HG02571 (cell line): ENCODE measurements around the gene MAPKAPK2.
A peak's percentile ranks its signal among the peaks of the same experiment; 100 is the strongest.

ENCODE experiments used
- ATAC-seq: cut with Tn5 transposase; IDR thresholded peaks from one replicate; pipeline ENCODE4 v1.9.1; 2021; ENCODE audit warnings: mild to moderate bottlenecking, moderate library complexity; ENCODE audit not compliant: unreplicated experiment

Gene MAPKAPK2

DNA sequence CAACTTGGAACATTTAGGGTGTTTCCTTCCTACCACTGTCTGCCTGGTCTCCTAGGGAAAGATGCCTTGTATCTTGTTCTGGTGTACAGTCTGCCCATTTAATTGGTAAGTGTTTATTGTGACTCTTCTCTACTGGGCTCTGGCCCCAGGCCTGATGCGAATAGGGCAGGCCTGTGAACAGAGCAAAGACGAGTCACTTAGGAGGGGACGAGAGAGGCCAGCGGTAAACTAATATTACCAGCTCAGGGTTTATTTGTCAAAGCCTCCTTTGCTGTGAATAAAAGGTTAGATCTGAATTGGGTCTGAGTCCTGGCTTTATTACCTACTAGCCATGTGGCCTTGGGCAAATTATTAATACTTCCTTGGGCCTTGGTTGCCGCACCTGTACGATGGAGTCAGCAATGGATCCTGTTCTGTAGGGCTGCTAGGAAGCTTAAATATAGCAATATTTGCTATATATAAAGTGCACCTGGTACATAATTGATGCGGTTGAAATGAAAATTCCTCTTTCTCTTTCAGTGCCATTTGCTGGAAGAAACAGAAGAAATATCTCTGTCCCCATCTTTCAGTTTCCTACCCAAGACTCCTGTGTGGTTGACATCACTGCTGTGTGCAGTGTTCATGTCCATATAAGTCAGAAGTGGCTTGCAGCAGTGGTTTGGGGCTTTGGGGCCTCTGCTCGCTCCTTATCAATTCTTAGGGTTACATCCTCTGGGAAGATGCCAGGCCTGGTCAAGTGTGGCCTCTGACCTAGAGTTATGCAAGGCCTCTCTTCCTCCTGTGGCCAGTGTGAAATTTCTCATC is 32.4 kb downstream of the MAPKAPK2 start:
- peak; percentile 65 for ATAC-seq

GRCh38 chr1:206717674-206717989 is 32.9 kb downstream of the MAPKAPK2 start:
- no peak for ATAC-seq

DNA sequence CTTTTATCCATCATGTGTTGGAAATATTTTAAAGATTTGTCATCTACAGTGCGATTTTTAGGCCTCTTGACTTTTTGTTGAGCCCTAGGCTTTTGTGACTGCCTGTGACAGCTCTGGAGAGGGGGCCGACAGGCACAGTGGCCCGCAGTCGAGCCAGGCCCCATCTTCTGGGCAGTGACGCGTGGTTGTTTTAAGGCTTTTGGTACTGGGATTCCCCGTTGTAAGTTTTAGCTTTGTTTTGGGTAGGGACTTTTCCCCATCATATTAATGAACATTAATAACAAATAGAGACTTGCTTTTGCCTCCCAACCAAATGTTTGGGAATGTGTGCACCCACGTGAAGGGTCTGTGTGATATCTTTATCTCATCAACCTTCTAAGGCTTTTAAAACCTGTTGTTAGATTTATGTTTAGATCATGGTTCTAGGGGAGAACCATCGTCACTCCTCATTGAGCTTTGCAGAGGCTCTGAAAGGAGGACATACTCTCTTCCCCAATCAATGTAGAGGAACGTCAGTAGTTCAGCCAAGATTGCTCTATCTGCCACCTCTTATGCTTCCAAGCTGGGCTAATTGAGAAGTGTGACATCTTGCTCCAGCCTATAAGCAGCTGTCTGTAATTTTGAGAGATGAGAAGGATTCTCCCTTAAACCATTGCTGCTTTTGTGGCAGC is 34.6 kb downstream of the MAPKAPK2 start:
- no peak for ATAC-seq

GRCh38 chr1:206721454-206721853 is 36.7 kb downstream of the MAPKAPK2 start:
- ATAC-seq, result no peak

DNA sequence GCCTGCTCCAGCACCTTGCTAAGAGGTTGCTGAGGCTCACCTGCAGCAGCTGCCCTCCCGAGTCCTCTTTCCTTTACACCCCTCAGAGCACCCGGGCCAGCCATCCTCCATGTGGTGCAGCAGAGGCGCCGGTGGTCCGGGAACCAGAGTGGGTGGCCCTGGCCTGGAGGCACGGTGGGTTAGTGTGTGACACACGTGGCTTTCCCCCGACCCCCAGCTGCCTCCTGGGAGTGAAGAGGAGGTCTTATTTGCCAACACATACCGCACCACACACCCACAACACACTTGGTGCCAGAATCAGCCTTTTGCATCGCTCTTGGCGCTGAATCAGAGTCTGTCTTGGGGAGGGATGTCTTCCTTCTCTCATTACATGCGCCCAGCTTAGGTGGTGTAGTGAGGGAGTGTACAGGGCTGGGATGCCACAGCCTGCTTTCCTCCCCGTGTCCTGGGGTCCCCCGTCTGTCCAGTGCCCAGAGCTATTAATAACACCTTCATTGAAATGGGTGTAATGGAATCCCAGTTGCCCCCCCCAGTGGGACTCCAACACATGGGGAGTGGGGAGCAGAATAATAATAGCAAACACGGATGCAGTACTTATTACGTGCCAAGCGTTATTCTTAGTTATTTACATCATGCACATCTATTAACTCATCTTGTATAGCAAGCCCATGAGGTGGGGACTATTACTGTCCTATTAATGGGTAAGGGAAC is 38.2 kb downstream of the MAPKAPK2 start:
- ATAC-seq, result no peak

DNA sequence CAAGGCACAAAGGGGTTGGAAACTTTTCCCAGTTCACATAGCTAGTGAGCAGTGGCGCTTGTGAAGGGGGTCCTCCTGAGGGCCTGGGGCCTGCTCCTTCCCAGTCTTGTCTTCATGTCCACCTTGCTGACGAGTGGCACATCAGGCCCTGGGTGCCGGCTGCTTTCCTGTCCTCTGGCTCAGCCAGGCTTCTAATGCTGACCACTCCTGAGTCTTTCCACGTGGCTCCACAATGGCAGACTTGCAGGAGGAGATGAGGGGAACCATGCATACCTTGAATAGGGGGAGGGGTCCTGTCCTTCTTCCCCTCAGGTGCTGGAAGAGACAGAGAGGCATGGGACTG is 38.7 kb downstream of the MAPKAPK2 start:
- no peak for ATAC-seq

DNA sequence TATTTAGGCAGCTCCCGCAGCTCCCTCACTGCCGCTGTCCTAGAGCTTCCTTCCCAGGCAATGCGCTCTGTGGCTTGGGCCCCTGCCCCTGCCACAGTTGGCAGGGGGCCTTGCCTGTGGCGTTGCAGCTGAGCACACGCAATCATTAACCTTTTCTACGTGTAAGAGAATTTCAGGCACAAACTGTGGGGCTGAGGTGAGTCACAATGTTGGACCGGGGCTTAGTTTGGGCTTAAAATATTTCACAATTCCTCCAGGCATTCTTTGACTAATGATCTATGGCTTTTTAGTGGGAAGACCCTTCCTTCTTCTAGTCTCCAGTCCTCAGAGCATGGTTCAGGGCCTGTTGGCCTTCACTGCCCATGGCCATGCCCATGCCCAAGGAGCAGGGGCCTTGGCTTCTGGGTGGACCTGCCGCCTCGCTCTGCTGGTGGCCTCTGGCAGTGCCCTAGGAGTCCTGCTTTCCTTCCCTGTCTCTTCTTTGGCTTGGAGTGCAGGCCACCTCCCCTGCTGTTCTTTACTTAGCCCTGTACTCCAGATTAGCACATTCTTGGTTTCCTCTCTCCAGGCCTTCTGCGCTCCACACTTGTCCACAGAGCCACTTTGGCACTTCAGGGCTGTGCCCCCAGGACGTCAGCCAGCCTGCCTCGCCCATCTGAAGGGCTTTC is 39.2 kb downstream of the MAPKAPK2 start:
- ATAC-seq, result no peak

GRCh38 chr1:206725109-206725963 is 40.6 kb downstream of the MAPKAPK2 start:
- no peak for ATAC-seq

DNA sequence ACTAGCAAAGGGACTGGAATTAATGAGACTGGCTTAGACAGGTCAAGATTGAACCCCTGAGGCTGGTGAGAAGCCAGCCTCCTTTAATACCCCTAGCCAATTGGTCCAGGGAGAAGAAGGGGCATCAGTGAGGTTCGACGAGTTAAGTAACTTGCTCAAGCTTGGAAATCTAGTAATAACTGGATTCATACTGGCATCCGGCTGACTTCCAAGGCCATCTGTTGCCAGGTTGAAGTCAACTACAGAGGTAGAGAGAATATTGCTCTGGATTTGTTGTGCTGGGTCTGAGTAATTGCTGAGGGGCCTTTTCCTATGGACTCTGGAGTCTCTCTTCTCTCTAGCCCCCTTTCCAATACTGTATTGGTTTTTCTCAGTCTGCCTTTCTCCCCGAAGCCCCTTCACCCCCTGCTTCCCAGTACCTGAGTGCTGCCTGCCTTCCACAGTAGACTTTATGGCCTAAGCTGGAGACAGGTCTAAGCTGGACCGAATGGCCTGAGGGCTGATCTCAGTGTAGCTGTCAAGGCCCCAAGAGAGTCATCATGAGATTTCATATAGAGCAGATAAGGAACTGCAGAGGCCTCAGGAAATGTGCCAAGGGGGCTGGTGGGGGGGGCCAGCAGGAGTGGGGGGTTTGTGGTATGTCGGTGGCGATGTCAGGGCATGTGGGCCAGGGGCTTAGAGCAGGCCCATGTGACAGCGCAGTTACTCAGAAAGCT is 43.4 kb downstream of the MAPKAPK2 start:
- ATAC-seq, result no peak

DNA sequence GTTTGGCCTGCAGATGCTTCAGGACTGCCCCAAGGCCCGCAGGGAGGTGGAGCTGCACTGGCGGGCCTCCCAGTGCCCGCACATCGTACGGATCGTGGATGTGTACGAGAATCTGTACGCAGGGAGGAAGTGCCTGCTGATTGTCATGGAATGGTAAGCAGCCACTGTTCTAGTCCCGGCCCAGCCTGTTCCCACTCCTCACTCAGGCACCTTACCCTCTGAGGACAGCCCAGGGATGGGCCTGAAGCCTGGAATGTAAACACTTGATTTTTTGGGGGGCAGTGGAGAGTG is 43.9 kb downstream of the MAPKAPK2 start:
- no peak for ATAC-seq

DNA sequence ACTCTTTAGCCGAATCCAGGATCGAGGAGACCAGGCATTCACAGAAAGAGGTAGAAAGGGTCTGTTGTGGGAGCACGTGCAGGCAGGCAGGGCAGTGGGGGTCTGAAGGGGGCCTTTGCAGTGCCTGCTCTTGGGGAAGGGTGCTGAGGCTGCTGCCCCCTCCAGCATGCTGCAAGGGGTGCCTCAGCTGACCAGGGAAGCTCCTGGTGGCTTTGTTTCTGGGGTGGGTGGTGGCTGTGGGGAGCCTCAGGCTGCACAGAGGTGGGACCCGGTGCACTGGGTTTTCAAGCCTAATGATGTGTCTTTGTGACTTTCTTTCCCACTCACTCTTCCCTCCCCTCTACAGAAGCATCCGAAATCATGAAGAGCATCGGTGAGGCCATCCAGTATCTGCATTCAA is 44.3 kb downstream of the MAPKAPK2 start:
- no peak for ATAC-seq

GRCh38 chr1:206729507-206729906 is 44.8 kb downstream of the MAPKAPK2 start:
- no peak for ATAC-seq

DNA sequence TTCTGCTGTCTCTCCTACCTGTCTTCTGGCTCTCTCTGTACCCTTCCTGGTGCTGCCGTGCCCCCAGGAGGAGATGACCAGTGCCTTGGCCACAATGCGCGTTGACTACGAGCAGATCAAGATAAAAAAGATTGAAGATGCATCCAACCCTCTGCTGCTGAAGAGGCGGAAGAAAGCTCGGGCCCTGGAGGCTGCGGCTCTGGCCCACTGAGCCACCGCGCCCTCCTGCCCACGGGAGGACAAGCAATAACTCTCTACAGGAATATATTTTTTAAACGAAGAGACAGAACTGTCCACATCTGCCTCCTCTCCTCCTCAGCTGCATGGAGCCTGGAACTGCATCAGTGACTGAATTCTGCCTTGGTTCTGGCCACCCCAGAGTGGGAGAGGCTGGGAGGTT is 47.8 kb downstream of the MAPKAPK2 start:
- ATAC-seq, result no peak

DNA sequence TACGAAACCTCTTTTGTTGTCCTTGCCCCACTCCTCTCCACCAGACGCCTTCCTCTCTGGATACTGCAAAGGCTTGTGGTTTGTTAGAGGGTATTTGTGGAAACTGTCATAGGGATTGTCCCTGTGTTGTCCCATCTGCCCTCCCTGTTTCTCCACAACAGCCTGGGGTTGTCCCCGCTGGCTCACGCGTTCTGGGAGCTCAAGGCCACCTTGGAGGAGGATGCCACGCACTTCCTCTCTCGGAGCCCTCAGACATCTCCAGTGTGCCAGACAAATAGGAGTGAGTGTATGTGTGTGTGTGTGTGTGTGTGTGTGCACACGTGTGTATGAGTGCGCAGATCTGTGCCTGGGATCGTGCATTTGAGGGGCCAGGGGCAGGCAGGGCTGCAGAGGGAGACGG is 48.3 kb downstream of the MAPKAPK2 start:
- no peak for ATAC-seq

DNA sequence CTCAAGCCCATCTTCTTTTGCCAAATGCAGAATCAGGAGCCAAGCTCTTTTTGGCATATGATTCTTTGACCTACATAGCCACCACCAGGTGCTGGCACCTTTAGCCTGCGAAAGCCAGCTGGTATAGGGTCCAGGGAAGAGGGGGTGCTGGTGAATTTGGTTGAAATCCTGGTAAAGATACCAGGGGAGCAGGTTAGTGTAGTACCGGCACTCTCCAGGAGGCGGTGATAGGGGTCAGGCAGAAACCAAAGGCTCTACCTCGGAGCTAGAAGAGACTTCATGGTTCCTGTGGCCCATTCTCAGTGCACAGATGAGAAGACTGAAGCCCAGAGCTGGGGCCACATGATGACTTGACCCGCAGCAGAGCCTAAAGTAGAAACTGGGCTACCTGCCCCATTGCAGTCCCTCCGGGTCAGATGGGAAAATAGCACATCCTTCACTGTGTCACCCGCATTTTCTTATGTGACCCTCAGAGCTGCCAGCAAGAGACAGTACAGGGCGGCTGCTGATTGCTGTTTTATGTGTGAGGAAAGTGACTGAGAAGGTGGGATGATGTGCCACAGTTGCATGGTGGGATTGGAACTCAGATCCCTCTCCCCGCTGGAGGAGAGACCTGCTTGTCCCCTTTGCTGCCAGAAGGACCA is 49.9 kb downstream of the MAPKAPK2 start:
- ATAC-seq, result no peak

DNA sequence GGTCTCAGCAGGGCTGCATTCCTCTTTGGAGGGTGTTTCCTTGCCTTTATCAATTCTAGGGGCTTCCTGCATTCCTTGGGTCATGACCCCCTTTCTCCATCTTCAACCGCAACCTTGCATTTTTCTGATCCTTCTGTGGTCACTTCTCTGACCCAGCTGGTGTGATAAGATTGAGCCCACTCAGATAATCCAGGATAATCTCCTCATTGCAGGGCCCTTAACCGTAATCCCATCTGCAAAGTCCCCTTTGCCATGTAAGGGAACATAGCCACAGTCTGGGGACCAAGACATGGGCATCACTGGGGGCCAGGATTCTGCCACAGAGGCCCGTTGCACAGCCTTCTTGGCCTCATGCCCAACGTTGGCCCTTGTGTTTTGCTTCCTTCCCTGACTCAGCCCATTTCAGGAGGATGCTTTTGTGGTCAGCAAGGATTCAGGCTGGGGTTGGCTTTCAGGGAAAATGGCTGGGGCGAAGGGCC is 50.9 kb downstream of the MAPKAPK2 start:
- ATAC-seq, result no peak

- no peak for ATAC-seq
Observed at GRCh38 chr1:206736878-206737728, 52.4 kb downstream of the MAPKAPK2 start.

- no peak for ATAC-seq
Observed at GRCh38 chr1:206737729-206738201, 53.1 kb downstream of the MAPKAPK2 start.
